Daoy (cell line): ENCODE data around the gene ZFYVE28. TPM values are rescaled to one million over a fixed set of nuclear protein-coding genes. Genes with fewer than 3 reads are reported as not detected.
"Not testable (repeated sequence)": the region's sequence is repeated elsewhere in the genome, so short reads cannot be mapped to it uniquely, and the experiment has no call there.

ENCODE experiments used
- DNase-seq: peaks from one replicate; pipeline ENCODE4 v3.0.0-alpha.2; 2015; ENCODE audit warnings: low read depth
- total RNA-seq: library from RNA; depleted of rRNA; stranded (reverse); fragments of >200 nt; shearing (Covaris generic); gene quantifications from 2 replicates; pipeline ENCODE4 v1.2.3, GENCODE V29; 2014

The ZFYVE28 gene
- total RNA-seq, 1 experiment from 2014 or later, result 0.97 TPM

GRCh38 chr4:2390784-2391421 is 27.5 kb downstream of the ZFYVE28 start:
- DNase-seq, result no peak

- peak; percentile 77 for DNase-seq
Measured at GRCh38 chr4:2390146-2390545, 28.3 kb downstream of the ZFYVE28 start.

GRCh38 chr4:2389691-2390090 is 28.8 kb downstream of the ZFYVE28 start:
- no peak for DNase-seq

DNA sequence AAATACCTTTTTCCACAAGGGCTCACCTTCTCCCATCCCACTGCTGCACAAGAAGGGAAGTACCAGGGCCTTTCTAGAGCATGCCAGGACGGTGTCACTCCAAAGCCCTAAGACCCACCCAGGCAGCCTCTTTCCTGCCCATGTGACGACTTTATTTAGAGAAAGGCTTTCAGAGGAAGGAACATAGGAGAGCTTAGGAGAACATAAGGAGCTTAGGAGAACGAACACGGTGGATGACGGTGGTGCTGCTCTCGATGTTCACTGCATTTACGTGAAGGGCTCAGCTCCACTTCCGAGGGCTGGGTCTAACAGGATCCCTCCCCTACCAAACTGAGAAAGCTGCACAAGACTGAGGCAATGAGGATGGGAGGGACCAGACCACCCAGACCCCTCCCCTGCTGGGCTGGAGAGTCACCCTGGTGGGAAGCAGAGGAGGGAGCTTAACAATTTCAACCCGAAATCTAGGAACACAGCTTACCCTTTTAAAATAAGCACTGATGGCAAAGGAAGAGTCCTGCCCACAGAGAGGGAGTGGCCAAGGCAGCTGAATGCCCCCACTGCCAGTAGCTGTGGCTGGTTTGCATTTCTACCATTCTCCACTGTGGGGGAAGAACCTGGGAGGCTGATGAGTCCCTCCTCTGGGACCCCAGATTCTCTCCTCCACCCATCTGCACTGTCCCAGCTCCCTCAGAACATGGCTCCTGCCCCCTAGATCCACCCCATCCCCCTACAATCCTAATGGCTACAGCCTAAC is 29.8 kb downstream of the ZFYVE28 start:
- DNase-seq, result no peak

DNA sequence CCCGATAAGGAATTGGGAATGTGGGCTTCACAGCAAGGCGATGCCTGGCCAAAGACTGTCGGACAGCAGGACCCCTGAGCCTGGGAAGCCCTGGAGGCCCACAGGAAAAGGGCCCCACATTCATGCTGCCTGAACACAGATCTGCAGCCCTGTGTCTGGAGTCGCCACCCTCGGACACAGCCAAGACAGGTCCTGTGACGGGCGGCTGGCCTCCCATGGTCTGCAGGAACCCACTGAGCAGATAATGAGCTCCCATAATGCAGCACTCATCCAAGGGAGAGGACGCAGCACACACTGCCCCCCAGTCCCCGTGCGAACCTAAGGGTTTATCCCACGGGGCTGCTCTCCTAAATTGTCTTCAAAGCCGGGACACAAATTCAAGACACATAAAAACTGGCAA is 30.6 kb downstream of the ZFYVE28 start:
- DNase-seq, result no peak

DNA sequence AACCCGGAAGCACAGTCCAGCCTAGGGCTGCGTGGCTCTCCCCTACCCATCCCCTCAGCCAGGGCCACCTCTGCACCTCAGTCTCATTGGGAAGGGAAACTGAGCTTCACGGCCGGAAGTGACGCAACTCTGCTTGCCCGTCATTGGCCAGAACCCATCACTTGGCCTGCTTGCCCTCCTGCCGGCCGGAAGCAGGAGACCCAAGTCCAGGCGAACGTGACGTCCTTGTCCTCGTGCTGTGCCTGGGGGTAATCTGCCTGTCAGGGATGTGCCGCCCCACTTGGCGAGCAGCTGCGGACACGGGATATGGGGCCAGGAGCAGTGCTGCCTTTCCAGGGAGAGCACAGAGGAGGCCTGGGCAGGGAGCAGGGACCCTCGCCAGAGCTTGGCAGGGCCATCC is 31.2 kb downstream of the ZFYVE28 start:
- no peak for DNase-seq

DNA sequence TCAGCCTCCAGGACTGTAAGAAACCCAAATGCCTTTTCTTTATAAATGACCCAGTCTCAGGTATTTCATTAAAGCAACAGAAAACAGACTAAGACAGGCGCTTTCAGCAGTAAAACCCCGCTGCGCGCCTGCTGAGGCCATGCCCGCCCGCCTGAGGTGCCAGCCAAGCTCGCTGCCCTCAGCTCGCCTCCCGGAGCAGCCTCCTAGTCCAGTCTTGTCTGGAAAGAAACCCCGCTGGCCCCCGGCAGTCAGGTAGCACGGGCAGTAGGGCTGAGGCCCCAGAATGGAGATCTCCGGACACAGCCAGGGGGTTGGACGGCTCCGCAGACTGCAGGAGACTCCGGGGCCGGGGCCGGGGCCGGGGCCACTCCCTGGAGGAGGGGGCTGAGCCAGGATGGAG is 31.7 kb downstream of the ZFYVE28 start:
- DNase-seq, result no peak

DNA sequence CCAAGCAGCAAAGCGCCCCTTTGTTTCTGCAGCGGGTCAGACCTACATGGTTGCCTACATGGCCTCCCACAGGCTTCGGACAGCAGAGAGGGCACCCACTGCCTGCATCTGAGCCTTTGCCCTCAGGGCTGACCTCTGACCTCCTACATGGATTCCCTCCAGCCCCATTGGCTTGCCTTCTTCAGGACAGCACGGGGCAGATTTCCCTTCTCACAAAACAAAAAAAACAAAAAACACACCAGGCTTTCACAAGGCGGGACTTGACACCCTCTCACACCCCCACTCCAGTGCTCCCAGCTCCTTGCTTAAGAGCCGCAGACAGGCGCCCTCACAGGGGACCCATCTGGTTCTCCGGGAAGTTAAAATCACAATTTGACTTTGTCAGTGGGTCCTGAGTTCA is 32.9 kb downstream of the ZFYVE28 start:
- no peak for DNase-seq

GRCh38 chr4:2384245-2384644 is 34.2 kb downstream of the ZFYVE28 start:
- DNase-seq, result no peak

GRCh38 chr4:2383760-2384159 is 34.7 kb downstream of the ZFYVE28 start:
- no peak for DNase-seq

DNA sequence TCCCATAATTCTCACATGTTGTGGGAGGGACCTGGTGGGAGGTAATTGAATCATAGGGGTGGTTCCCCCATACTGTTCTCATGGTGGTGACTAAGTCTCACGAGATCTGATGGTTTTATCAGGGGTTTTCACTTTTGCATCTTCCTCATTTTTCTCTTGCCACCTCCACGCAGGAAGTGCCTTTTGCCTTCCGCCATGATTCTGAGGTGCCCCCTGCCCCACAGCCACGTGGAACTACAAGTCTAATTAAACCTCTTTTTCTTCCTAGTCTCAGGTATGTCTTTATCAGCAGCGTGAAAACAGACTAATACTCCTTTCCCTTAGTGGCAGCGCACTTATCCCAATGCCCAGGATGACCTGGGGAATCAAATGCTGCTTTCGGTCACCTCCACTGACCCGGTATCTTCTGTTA is 35.2 kb downstream of the ZFYVE28 start:
- not testable (repeated sequence) for DNase-seq

- DNase-seq, result not testable (repeated sequence)
Measured at GRCh38 chr4:2382769-2383202, 35.7 kb downstream of the ZFYVE28 start.

- not testable (repeated sequence) for DNase-seq
Measured at GRCh38 chr4:2380589-2380988, 37.9 kb downstream of the ZFYVE28 start.

DNA sequence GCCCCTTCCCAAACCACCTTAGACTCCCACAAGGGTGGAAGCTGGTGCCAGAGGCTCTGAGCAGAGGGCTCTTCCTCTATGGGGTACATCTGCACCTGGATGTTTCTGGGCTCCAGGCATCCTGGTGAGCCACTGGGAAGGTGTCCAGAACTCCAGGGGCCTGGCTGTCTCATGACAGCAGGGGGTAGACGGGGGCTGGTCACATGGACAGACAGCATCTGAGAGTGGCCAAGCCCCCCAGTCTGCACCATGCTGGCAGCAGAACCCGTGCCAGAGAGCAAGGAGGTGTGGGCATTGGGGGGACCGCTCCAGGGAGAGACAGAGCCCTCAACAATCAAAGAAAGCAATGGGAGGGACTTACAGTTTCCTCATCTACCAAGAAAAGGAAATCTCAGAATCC is 39.5 kb downstream of the ZFYVE28 start:
- DNase-seq, result no peak

DNA sequence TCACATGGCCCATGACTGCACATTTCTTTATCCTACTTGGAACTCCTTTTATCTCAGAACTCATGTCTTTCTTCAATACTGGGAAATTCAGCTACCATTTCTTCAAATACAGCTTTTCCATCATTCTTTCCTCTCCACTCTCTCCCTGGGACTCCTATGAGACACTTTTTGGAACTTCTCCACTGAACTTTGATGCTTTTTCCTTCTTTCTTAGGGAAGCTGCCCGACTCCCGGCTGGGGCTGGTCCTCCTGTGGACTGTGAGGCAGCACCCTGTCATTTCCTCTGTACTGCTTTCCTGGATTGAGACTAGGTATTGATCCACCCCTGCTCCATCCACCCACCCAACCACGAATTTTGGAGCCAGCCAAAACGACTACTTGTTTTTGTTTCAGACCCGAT is 40.0 kb downstream of the ZFYVE28 start:
- DNase-seq, result no peak

DNA sequence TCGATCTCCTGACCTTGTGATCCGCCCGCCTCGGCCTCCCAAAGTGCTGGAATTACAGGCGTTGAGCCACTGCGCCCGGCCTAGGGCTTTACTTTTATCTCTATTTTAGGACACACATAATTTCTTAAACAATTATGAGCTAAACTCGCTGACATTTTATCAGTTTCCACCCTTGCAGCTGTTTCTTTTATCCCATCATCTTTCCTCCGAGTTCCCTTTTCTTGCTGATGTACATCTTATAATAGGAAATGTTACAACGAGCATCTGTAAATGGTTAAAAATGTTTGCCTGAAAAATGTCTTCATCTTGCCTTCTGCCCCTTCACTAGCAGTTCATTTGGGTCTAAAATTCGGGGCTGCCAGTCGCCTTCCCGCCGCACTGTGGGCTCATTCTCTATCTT is 41.2 kb downstream of the ZFYVE28 start:
- no peak for DNase-seq

GRCh38 chr4:2375427-2375826 is 43.0 kb downstream of the ZFYVE28 start:
- DNase-seq, result no peak

- no peak for DNase-seq
Measured at GRCh38 chr4:2373532-2373931, 44.9 kb downstream of the ZFYVE28 start.

GRCh38 chr4:2372488-2373030 is 45.9 kb downstream of the ZFYVE28 start:
- DNase-seq, result no peak

DNA sequence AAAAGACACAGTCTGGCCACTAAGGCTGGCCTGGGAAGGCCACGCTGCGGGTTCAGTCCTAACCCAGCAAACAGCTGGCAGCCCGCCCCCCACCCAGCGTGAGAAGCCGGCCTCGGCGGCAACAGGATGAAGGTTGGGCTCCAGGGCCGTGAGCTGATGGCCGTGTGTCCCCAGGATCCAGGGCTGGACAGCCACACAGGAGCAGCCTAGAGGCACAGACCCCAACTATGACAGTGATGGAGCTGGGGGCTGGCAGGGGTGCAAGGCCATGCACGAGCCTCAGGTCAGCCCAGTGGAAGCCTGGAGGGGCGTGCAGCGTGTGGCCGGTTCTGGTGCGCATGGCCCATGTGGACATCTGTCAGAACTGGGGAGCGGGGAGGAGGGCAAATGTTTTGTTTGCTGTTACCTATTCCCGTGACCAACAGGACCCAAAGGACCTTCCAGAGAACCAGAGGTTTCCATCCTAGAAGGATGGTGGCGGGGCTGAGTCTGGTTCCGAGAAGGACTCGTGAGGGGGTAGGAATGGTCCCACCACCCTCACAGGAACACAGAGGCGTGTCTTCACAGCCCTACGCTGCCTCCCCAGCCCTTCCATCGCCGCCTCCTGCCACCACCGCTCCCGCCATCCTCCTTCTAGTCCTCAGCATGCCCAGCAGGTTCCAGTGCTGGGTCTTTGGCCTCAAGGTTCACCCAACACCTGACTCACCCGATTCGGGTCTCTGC is 46.5 kb downstream of the ZFYVE28 start:
- no peak for DNase-seq

GRCh38 chr4:2370597-2371320 is 47.7 kb downstream of the ZFYVE28 start:
- DNase-seq, result no peak
